SU-DHL-6 (cell line): Measurements from ENCODE around the gene NUP205.
"Not testable (repeated sequence)": the region's sequence is repeated elsewhere in the genome, so short reads cannot be mapped to it uniquely, and the experiment has no call there.

Experiments
- H2AFZ ChIP-seq: fragments of 200-600 bp; sonication (generic); 2 replicates; pipeline ENCODE4 v1.6.1; 2014; ENCODE audit warnings: low read depth, mild to moderate bottlenecking, moderate library complexity, mixed read lengths, antibody characterized with exemption, low read length; ENCODE audit not compliant: severe bottlenecking
- H3F3A ChIP-seq: fragments of 200-600 bp; shearing (Covaris generic); 2 replicates; pipeline ENCODE4 v1.6.0; 2016; ENCODE audit warnings: antibody characterized with exemption, mild to moderate bottlenecking; ENCODE audit not compliant: insufficient read depth
- H3K27ac ChIP-seq: fragments of 200-600 bp; sonication (generic); 2 replicates; pipeline ENCODE4 v1.5.1; 2016; ENCODE audit warnings: low read depth, mild to moderate bottlenecking, low read length, moderate library complexity, mixed read lengths
- H3K27me3 ChIP-seq: fragments of 200-600 bp; sonication (generic), shearing (Covaris generic); 2 replicates; pipeline ENCODE4 v1.6.0; 2014; ENCODE audit warnings: mild to moderate bottlenecking, low read length
- H3K36me3 ChIP-seq: fragments of 200-600 bp; sonication (generic); 2 replicates; pipeline ENCODE4 v1.6.1; 2014; ENCODE audit warnings: mild to moderate bottlenecking, low read length, mixed read lengths
- H3K4me2 ChIP-seq: fragments of 300-600, 200-600 bp; shearing (Covaris generic), sonication (generic); 2 replicates; pipeline ENCODE4 v1.6.0; 2014; ENCODE audit warnings: low read length, low read depth, mild to moderate bottlenecking; ENCODE audit not compliant: poor library complexity, severe bottlenecking
- H3K4me3 ChIP-seq: fragments of 200-600 bp; sonication (generic); 2 replicates; pipeline ENCODE4 v1.5.1; 2014; ENCODE audit warnings: antibody characterized with exemption, low read length, mild to moderate bottlenecking, mixed read lengths; ENCODE audit not compliant: insufficient read depth, poor library complexity, severe bottlenecking
- H3K79me2 ChIP-seq: fragments of 200-600 bp; sonication (generic); 2 replicates; pipeline ENCODE4 v1.6.1; 2014; ENCODE audit warnings: mild to moderate bottlenecking, low read length, moderate library complexity; ENCODE audit not compliant: insufficient read depth
- H3K9ac ChIP-seq: fragments of 200-600 bp; sonication (generic); 2 replicates; pipeline ENCODE4 v1.7.0; 2014; ENCODE audit warnings: mild to moderate bottlenecking, low read length
- H3K9me2 ChIP-seq: fragments of 200-600 bp; sonication (generic); replicated peaks from 2 replicates; pipeline ENCODE4 v1.6.1; 2014; ENCODE audit warnings: low read length; ENCODE audit not compliant: insufficient read depth
- H3K9me3 ChIP-seq: fragments of 200-600 bp; sonication (generic); 2 replicates; pipeline ENCODE4 v1.6.1; 2014; ENCODE audit warnings: low read length, mixed read lengths; ENCODE audit not compliant: insufficient read depth
- H4K20me1 ChIP-seq: fragments of 200-600 bp; sonication (generic); 2 replicates; pipeline ENCODE4 v1.6.1; 2014; ENCODE audit warnings: low read depth, mild to moderate bottlenecking, antibody characterized with exemption, low read length, moderate library complexity, mixed read lengths
- EZH2phosphoT487 ChIP-seq: fragments of 200-600 bp; sonication (generic), shearing (Covaris generic); conservative IDR thresholded peaks from 2 replicates; pipeline ENCODE4 v1.6.1; 2018; ENCODE audit warnings: mild to moderate bottlenecking, antibody characterized with exemption, low read length, moderate library complexity, mixed read lengths
- TF ChIP-seq, protein P1 (sequence below): fragments of 200-600 bp; sonication (generic); IDR thresholded peaks from one replicate; pipeline ENCODE4 v1.5.1; 2017; ENCODE audit warnings: antibody characterized with exemption, mild to moderate bottlenecking, low read length, moderate library complexity; ENCODE audit not compliant: insufficient read depth, poor library complexity, severe bottlenecking

The NUP205 gene

DNA sequence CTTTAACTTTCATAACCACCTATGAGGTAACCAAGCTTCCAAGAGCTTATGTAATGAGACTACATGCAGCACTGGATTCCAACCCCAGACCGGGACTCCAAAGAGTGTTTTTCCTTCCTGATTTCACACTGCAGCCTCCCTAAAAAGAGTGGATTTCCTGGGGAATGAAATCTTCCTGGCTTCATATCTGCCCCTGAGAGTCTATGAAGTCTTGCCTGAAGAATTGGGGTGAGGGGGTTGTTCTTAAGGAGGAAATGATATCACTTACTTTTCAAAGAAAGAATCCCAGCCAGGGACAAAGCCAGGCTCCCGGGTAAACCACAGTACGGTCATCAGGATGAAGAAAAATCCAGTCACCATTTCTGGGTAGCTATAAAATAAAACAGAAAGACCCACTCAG is 134.3 kb downstream of the NUP205 start:
- Histone ChIP-seq H2AFZ (no peak overlapping the region), H3K9me2 (no peaks in the 10 kb centered on the region), H3K4me2 (no peak overlapping the region), H3K79me2 (no peaks in the 10 kb centered on the region), H3K9me3 (no peaks in the 10 kb centered on the region), H3K36me3 (no peaks in the 10 kb centered on the region), H3K27me3 (no peaks in the 10 kb centered on the region), H3K9ac (no peak overlapping the region), H3F3A (no peaks in the 10 kb centered on the region), H4K20me1 (no peaks in the 10 kb centered on the region), H3K27ac (no peak overlapping the region), H3K4me3 (no peak overlapping the region)
- TF ChIP-seq EZH2phosphoT487: no peak
- TF ChIP-seq, protein P1, sequence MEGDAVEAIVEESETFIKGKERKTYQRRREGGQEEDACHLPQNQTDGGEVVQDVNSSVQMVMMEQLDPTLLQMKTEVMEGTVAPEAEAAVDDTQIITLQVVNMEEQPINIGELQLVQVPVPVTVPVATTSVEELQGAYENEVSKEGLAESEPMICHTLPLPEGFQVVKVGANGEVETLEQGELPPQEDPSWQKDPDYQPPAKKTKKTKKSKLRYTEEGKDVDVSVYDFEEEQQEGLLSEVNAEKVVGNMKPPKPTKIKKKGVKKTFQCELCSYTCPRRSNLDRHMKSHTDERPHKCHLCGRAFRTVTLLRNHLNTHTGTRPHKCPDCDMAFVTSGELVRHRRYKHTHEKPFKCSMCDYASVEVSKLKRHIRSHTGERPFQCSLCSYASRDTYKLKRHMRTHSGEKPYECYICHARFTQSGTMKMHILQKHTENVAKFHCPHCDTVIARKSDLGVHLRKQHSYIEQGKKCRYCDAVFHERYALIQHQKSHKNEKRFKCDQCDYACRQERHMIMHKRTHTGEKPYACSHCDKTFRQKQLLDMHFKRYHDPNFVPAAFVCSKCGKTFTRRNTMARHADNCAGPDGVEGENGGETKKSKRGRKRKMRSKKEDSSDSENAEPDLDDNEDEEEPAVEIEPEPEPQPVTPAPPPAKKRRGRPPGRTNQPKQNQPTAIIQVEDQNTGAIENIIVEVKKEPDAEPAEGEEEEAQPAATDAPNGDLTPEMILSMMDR: no peak

DNA sequence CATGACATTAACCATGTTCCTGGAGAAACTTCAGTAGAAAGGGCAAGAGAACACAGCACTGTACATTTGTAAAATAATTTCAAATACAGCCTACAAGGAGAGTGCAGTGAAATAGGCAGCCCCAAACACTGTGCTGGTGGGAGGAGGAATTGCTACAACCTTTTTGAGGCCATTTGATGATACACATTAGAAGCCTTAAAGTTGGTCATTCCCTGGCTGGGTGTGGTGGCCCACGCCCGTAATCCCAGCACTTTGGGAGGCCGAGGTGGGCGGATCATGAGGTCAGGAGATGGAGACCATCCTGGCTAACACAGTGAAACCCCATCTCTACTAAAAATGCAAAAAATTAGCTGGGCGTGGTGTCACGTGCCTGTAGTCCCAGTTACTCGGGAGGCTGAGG is 134.9 kb downstream of the NUP205 start:
- H3K36me3 ChIP-seq, H3K79me2 ChIP-seq, H2AFZ ChIP-seq, H3K27ac ChIP-seq, H3K4me2 ChIP-seq, H3K9ac ChIP-seq, H3K9me2 ChIP-seq, H3K9me3 ChIP-seq, H3K4me3 ChIP-seq, H4K20me1 ChIP-seq, H3K27me3 ChIP-seq, H3F3A ChIP-seq: not testable (repeated sequence)

DNA sequence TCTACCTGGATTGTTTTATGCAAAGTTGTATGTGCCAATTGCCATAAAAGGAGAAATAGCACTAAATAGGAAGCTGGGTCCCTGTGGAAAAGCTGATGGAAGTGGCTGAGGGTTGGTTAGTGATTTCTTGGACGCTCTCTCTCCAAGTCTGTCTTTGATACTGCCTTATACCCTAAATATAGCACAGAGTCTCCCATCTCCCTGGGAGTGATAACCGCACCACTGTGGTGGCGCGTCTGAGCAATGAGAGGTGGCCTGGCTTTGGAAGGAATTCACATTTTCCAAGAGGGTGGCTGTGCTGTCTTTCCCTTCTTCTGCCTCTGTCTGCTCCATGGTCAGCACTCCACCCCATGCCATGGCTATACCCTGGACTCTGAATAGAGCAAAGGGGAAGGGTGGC is 135.8 kb downstream of the NUP205 start:
- no peak overlapping the region for H3K9ac ChIP-seq
- no peak overlapping the region for H2AFZ ChIP-seq
- H3K9me2 ChIP-seq: no peaks in the 10 kb centered on the region
- TF ChIP-seq EZH2phosphoT487: no peak
- TF ChIP-seq, protein P1: no peak
- no peak overlapping the region for H3K4me2 ChIP-seq
- H3K9me3 ChIP-seq: no peaks in the 10 kb centered on the region
- no peak overlapping the region for H3K4me3 ChIP-seq
- no peaks in the 10 kb centered on the region for H3K36me3 ChIP-seq
- H3K79me2 ChIP-seq: no peaks in the 10 kb centered on the region
- no peaks in the 10 kb centered on the region for H3F3A ChIP-seq
- H3K27ac ChIP-seq: no peak overlapping the region
- no peaks in the 10 kb centered on the region for H3K27me3 ChIP-seq
- H4K20me1 ChIP-seq: no peaks in the 10 kb centered on the region

DNA sequence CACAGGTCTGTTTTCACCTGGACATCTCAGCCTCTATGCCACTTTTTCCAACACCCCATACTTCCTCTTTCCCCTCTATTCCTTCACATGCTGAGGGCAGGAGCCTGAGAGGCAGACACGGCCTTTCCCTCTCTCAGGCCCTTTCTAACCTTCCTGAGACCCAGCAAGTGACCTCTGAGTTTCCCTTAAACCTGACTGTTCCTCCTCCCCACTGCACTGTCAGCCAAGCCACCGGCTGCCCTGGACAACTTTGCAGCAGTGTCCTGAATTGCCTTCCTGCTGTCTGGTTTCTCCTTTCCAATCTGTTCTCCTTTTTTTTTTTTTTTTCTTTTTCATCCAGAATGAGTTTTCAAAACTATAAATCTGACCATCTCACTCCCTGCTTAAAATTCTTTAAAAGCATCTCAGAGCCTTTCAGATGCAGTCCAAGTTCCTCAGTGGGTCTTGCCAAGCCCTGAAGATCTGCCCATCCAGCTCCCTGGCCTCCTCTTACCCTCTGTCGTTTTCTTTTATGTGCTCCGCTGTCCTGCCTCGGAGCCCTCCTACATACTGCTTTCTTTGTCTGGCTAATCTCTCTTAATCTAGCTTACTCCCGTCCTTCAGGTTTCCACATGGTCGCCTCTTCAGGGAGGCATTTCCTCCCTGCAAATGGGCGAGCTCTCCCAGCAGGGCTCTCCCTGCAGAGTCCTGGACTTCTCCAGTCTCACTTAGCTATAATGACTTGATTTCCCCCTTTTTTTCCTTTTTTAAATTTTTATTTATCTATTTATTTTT is 139.7 kb downstream of the NUP205 start:
- H3K4me2 ChIP-seq: no peak overlapping the region

More for the DNA sequence above, 139.7 kb downstream of the NUP205 start:
- no peaks in the 10 kb centered on the region for H3K27me3 ChIP-seq
- no peak for TF ChIP-seq EZH2phosphoT487
- TF ChIP-seq, protein P1: no peak
- no peak overlapping the region for H3K27ac ChIP-seq
- no peak overlapping the region for H2AFZ ChIP-seq
- H3K9ac ChIP-seq: no peak overlapping the region
- no peaks in the 10 kb centered on the region for H3F3A ChIP-seq
- H3K79me2 ChIP-seq: no peaks in the 10 kb centered on the region
- no peaks in the 10 kb centered on the region for H3K9me2 ChIP-seq
- no peaks in the 10 kb centered on the region for H3K36me3 ChIP-seq
- H3K4me3 ChIP-seq: no peak overlapping the region
- H3K9me3 ChIP-seq: no peaks in the 10 kb centered on the region
- H4K20me1 ChIP-seq: no peaks in the 10 kb centered on the region
